Ovary (tissue), 3 donors: Measurements from ENCODE around the gene CD86.

Source experiments
- EP300 ChIP-seq: sonication (generic); formaldehyde crosslinking; IDR thresholded peaks from one replicate; pipeline ENCODE4 v1.6.1; 2017; ENCODE audit warnings: antibody characterized with exemption
- POLR2A ChIP-seq: fragments of 450-650 bp; IDR thresholded peaks from one replicate; pipeline ENCODE4 v1.6.1; 2017; ENCODE audit warnings: antibody characterized with exemption, mild to moderate bottlenecking, moderate library complexity
- TF ChIP-seq, protein P1 (sequence below), 3 donors: fragments of 450-650 bp in 2 of 3; fragments of 200-600 bp in 1 of 3; IDR thresholded peaks; one replicate each; pipeline versions ENCODE4 v1.5.1 to v1.8.0; 2016 to 2022; ENCODE audit warnings: antibody characterized with exemption in 3 of 3, mild to moderate bottlenecking in 1 of 3
- donor health status: DM: no; HTN: no; CAD: no.

- TF ChIP-seq POLR2A (no peak), EP300 (no peak)
- TF ChIP-seq, protein P1, sequence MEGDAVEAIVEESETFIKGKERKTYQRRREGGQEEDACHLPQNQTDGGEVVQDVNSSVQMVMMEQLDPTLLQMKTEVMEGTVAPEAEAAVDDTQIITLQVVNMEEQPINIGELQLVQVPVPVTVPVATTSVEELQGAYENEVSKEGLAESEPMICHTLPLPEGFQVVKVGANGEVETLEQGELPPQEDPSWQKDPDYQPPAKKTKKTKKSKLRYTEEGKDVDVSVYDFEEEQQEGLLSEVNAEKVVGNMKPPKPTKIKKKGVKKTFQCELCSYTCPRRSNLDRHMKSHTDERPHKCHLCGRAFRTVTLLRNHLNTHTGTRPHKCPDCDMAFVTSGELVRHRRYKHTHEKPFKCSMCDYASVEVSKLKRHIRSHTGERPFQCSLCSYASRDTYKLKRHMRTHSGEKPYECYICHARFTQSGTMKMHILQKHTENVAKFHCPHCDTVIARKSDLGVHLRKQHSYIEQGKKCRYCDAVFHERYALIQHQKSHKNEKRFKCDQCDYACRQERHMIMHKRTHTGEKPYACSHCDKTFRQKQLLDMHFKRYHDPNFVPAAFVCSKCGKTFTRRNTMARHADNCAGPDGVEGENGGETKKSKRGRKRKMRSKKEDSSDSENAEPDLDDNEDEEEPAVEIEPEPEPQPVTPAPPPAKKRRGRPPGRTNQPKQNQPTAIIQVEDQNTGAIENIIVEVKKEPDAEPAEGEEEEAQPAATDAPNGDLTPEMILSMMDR (IDR thresholded peaks at IDR 0.05) = no peak
Observed at GRCh38 chr3:122055215-122055614, at the start of gene CD86.
